ENCODE results near the gene DPYSL5.

Gene DPYSL5

GRCh38 chr2:26970928-26971627 lies 123.1 kb downstream of the DPYSL5 start:
- DNase-seq, result no peak

GRCh38 chr2:26971911-26972786 lies 124.2 kb downstream of the DPYSL5 start:
- DNase-seq, result no peak

- DNase-seq, result no peak
Measured at GRCh38 chr2:26974352-26974751, 126.4 kb downstream of the DPYSL5 start.

GRCh38 chr2:26975102-26975501 lies 127.2 kb downstream of the DPYSL5 start:
- DNase-seq, result no peak

- DNase-seq, result no peak
Measured at GRCh38 chr2:26975656-26976055, 127.7 kb downstream of the DPYSL5 start.

GRCh38 chr2:26976237-26976636 lies 128.3 kb downstream of the DPYSL5 start:
- DNase-seq, result no peak

- DNase-seq, result no peak
Measured at GRCh38 chr2:26977012-26977411, 129.1 kb downstream of the DPYSL5 start.

GRCh38 chr2:26978061-26978596 lies 130.2 kb downstream of the DPYSL5 start:
- DNase-seq, result peak; percentile 7

- DNase-seq, result no peak
Measured at GRCh38 chr2:26979741-26980140, 131.8 kb downstream of the DPYSL5 start.

- DNase-seq, result no peak
Measured at GRCh38 chr2:26980971-26981370, 133.0 kb downstream of the DPYSL5 start.

GRCh38 chr2:26982102-26982742 lies 134.3 kb downstream of the DPYSL5 start:
- peak; percentile 18 for DNase-seq

- DNase-seq, result no peak
Measured at GRCh38 chr2:26983746-26984145, 135.8 kb downstream of the DPYSL5 start.

GRCh38 chr2:26985807-26986206 lies 137.9 kb downstream of the DPYSL5 start:
- no peak for DNase-seq

- no peak for DNase-seq
Measured at GRCh38 chr2:26986576-26986975, 138.6 kb downstream of the DPYSL5 start.

GRCh38 chr2:26988058-26988860 lies 140.3 kb downstream of the DPYSL5 start:
- no peak for DNase-seq

GRCh38 chr2:26989156-26989555 lies 141.2 kb downstream of the DPYSL5 start:
- no peak for DNase-seq

GRCh38 chr2:26991717-26992116 lies 143.8 kb downstream of the DPYSL5 start:
- DNase-seq, result no peak

GRCh38 chr2:26993768-26994167 lies 145.8 kb downstream of the DPYSL5 start:
- no peak for DNase-seq

- DNase-seq, result no peak
Measured at GRCh38 chr2:26994983-26995382, 147.1 kb downstream of the DPYSL5 start.

- no peak for DNase-seq
Measured at GRCh38 chr2:26997394-26997793, 149.5 kb downstream of the DPYSL5 start.

GRCh38 chr2:26998323-26998722 lies 150.4 kb downstream of the DPYSL5 start:
- DNase-seq, result no peak

All from NCI-H510A (cell line).